Activated T-cell treated with anti-CD3 and anti-CD28 coated beads, Interleukin-2, amount 50 U/mL, for 72 hours (primary cell): ENCODE data around the gene PHF8. TPM values are rescaled to one million over a fixed set of nuclear protein-coding genes. Genes with fewer than 3 reads are reported as not detected.

ENCODE experiments used
- ATAC-seq, 2 donors: fragments of 150-1000 bp; cut with Tn5 transposase; replicated peaks in 1 of 2; 2 replicates each; pipeline ENCODE4 v1.10.0; 2021; ENCODE audit warnings: moderate library complexity in 2 of 2, mild to moderate bottlenecking in 1 of 2
- DNase-seq, 2 donors: peaks; one replicate each; pipeline ENCODE4 v3.0.0; 2021 to 2022; ENCODE audit warnings: mixed read lengths in 1 of 2
- H3K27ac Mint-ChIP-seq: one replicate; pipeline ENCODE4 v1.8.0; 2022; ENCODE audit warnings: mild to moderate bottlenecking, moderate library complexity, mixed read lengths
- H3K27me3 Mint-ChIP-seq: one replicate; pipeline ENCODE4 v1.8.0; 2022; ENCODE audit warnings: low read depth, mixed read lengths
- H3K36me3 Mint-ChIP-seq, 2 donors: one replicate each; pipeline ENCODE4 v1.8.0; 2022; ENCODE audit warnings: mixed read lengths in 2 of 2, mild to moderate bottlenecking in 1 of 2; ENCODE audit not compliant: insufficient read depth in 2 of 2
- H3K4me1 Mint-ChIP-seq: one replicate; pipeline ENCODE4 v1.8.0; 2022; ENCODE audit warnings: low read depth, mixed read lengths
- H3K4me3 Mint-ChIP-seq, 2 donors: one replicate each; pipeline ENCODE4 v1.8.0; 2022; ENCODE audit warnings: mild to moderate bottlenecking in 2 of 2, mixed read lengths in 2 of 2, moderate library complexity in 2 of 2
- H3K9me3 Mint-ChIP-seq, 2 donors: one replicate each; pipeline ENCODE4 v1.8.0; 2022; ENCODE audit warnings: mixed read lengths in 2 of 2
- total RNA-seq, 2 donors: library from RNA; stranded (reverse); gene quantifications; one replicate each; pipeline ENCODE4 v1.2.3, GENCODE V29; 2022

The PHF8 gene
- total RNA-seq: 10 to 100 TPM; 53.6 to 59.7 TPM

GRCh38 chrX:54044126-54044876 lies at the start of gene PHF8:
TSS of gene PHF8 (minus strand) at chrX:54044473. CDS start at chrX:54042728, 1,745 bp downstream.
- Mint-ChIP-seq H3K36me3 (peaks cover 6 to 9% of the 10 kb centered on the region in 2 donors), H3K9me3 (no peaks in the 10 kb centered on the region), H3K27ac (peak within 1 kb of the TSS; percentile 97), H3K4me3 (peak within 1 kb of the TSS; percentile 86 to 99), H3K27me3 (no peaks in the 10 kb centered on the region), H3K4me1 (peaks cover 21% of the 10 kb centered on the region)
- DNase-seq (peak; percentile 95), ATAC-seq (peak; percentile 87 to 88)

- Mint-ChIP-seq H3K4me3 (no peak overlapping the region), H3K9me3 (no peaks in the 10 kb centered on the region), H3K27me3 (peaks cover 8% of the 10 kb centered on the region), H3K27ac (no peak overlapping the region), H3K4me1 (no peaks in the 10 kb centered on the region), H3K36me3 (no peaks in the 10 kb centered on the region)
- DNase-seq: no peak
- ATAC-seq: no peak
These were observed 49.3 kb upstream of the PHF8 start for GRCh38 chrX:54093571-54093970.

GRCh38 chrX:54093159-54093558 lies 48.9 kb upstream of the PHF8 start:
- no peak for DNase-seq
- Mint-ChIP-seq H3K9me3 (no peaks in the 10 kb centered on the region), H3K27me3 (peaks cover 8% of the 10 kb centered on the region), H3K36me3 (no peaks in the 10 kb centered on the region), H3K4me1 (no peaks in the 10 kb centered on the region), H3K4me3 (no peak overlapping the region), H3K27ac (no peak overlapping the region)
- no peak for ATAC-seq

GRCh38 chrX:54090880-54091279 lies 46.6 kb upstream of the PHF8 start:
- no peaks in the 10 kb centered on the region for H3K9me3 Mint-ChIP-seq
- peaks cover 8% of the 10 kb centered on the region for H3K27me3 Mint-ChIP-seq
- no peaks in the 10 kb centered on the region for H3K4me1 Mint-ChIP-seq
- ATAC-seq (no peak), DNase-seq (no peak)
- no peak overlapping the region for H3K4me3 Mint-ChIP-seq
- no peaks in the 10 kb centered on the region for H3K36me3 Mint-ChIP-seq
- H3K27ac Mint-ChIP-seq: no peak overlapping the region

DNA sequence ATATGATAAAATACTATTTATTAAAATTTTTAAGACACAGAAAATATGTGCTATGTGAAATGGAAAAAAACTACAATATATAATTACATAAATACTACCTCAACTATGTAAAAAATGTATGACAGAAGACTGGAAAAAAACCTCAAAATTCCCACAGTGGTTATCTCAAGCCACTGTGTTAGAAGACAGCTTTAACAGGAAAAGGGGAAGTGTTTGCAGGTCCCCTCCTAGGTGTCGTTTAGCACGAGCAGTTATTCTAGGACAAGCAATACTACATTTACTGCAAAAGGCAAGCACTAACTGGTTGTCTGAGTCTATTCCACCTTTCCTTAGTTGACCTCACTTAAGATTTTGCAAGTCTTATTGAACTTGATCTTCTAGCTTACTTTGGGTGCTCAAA lies 44.9 kb upstream of the PHF8 start:
- Mint-ChIP-seq H3K4me3 (no peak overlapping the region), H3K4me1 (no peaks in the 10 kb centered on the region), H3K27ac (no peak overlapping the region), H3K9me3 (no peaks in the 10 kb centered on the region), H3K27me3 (peaks cover 8% of the 10 kb centered on the region), H3K36me3 (no peaks in the 10 kb centered on the region)
- DNase-seq (no peak), ATAC-seq (no peak)

DNA sequence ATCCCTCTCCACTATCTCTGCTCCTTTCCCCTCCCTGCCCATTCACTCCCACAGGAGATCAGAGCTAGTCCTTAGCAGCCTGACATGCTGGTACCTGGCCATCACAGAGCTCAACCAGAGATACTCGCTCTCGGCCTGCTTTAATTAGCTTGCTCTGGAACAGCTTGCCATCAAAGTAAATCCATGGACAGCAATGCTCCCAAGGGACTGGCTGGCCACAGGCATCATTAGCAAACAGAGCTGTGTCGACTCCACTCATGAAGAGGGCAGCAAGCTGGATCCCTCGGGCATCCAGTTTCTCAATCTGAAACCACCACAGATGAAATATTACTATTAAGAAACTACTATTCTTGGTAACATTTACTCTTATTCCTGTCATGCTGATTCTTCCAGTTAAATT lies 43.4 kb upstream of the PHF8 start:
- ATAC-seq: no peak
- Mint-ChIP-seq H3K36me3 (no peaks in the 10 kb centered on the region), H3K27me3 (peaks cover 8% of the 10 kb centered on the region), H3K4me3 (no peak overlapping the region), H3K27ac (no peak overlapping the region), H3K4me1 (no peaks in the 10 kb centered on the region), H3K9me3 (no peaks in the 10 kb centered on the region)
- no peak for DNase-seq

DNA sequence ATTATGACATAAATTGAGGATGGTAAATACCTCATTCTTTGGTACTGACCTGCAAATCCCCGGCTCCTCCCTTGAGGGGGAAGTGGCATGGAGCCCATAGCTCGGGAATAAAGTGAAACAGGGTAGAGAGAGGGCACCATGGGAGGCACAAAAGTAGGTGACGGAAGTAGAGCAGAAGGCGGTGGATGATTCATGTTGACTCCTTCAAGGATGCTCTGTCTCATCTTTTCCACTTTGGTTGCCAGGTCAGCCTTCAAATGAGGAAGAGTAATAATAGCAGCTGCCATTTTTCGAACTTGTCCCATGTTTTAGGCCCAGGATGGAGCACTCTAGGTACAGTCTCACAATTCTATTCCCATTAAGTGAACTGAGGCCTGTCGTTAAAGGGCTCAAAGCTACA lies 41.4 kb upstream of the PHF8 start:
- Mint-ChIP-seq H3K9me3 (no peaks in the 10 kb centered on the region), H3K4me3 (no peak overlapping the region), H3K36me3 (no peaks in the 10 kb centered on the region), H3K27me3 (no peaks in the 10 kb centered on the region), H3K27ac (peak overlapping the region; percentile 79), H3K4me1 (no peaks in the 10 kb centered on the region)
- DNase-seq: no peak
- ATAC-seq: no peak

DNA sequence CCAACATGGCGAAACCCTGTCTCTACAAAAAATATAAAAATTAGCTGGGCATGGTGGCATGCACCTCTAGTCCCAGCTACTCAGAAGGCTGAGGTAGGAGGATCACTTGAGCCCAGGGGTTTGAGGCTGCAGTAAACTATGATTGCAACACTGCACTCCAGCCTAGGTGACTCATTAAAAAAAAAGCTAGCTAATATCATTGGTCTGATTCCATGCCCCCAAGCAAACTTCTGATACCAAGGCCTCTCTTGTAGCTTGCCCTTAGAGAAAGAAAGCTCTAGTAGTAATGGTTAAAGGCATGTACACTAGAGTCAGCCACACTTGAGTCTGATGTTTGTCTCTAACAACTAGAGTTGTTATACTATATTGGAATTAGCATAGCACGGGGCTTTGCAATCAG lies 32.6 kb upstream of the PHF8 start:
- DNase-seq (no peak), ATAC-seq (no peak)
- Mint-ChIP-seq H3K27me3 (no peaks in the 10 kb centered on the region), H3K4me3 (no peak overlapping the region), H3K36me3 (no peaks in the 10 kb centered on the region), H3K27ac (no peak overlapping the region), H3K4me1 (no peaks in the 10 kb centered on the region), H3K9me3 (no peaks in the 10 kb centered on the region)

- H3K4me1 Mint-ChIP-seq: no peaks in the 10 kb centered on the region
- H3K36me3 Mint-ChIP-seq: no peaks in the 10 kb centered on the region
- ATAC-seq: no peak
- H3K4me3 Mint-ChIP-seq: no peak overlapping the region
- no peak for DNase-seq
- H3K9me3 Mint-ChIP-seq: no peaks in the 10 kb centered on the region
- H3K27ac Mint-ChIP-seq: no peak overlapping the region
- no peaks in the 10 kb centered on the region for H3K27me3 Mint-ChIP-seq
These were observed 30.6 kb upstream of the PHF8 start for GRCh38 chrX:54074826-54075225.

- no peak overlapping the region for H3K4me3 Mint-ChIP-seq
- no peak overlapping the region for H3K27ac Mint-ChIP-seq
- no peak for ATAC-seq
- no peaks in the 10 kb centered on the region for H3K9me3 Mint-ChIP-seq
- peaks cover 13% of the 10 kb centered on the region for H3K27me3 Mint-ChIP-seq
- DNase-seq: no peak
- no peaks in the 10 kb centered on the region for H3K4me1 Mint-ChIP-seq
- no peaks in the 10 kb centered on the region for H3K36me3 Mint-ChIP-seq
These were observed 23.5 kb upstream of the PHF8 start for GRCh38 chrX:54067766-54068165.

- no peak for DNase-seq
- no peaks in the 10 kb centered on the region for H3K36me3 Mint-ChIP-seq
- no peaks in the 10 kb centered on the region for H3K4me1 Mint-ChIP-seq
- no peak for ATAC-seq
- no peaks in the 10 kb centered on the region for H3K9me3 Mint-ChIP-seq
- H3K27ac Mint-ChIP-seq: no peak overlapping the region
- H3K27me3 Mint-ChIP-seq: peaks cover 13% of the 10 kb centered on the region
- H3K4me3 Mint-ChIP-seq: no peak overlapping the region
These were observed 22.6 kb upstream of the PHF8 start for GRCh38 chrX:54066841-54067240.

DNA sequence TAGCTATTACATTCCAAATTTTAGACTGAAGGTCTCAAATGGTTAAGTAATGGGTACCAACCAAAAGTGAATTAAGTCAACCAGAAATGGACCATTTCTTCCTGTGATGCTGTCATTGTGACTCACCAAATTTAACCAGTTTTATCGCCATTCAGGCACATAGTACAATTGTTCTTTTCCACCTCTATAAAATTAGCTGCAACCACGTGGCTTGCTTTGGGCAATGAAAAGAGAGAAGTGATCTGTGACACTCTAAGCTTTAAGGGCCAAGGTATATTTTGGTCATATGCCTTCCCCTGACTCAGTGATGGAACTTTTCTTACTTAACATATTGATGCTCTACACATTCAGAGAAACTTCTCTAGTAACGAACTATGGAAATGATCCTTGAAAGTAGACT lies 20.3 kb upstream of the PHF8 start:
- no peaks in the 10 kb centered on the region for H3K36me3 Mint-ChIP-seq
- no peaks in the 10 kb centered on the region for H3K9me3 Mint-ChIP-seq
- no peak overlapping the region for H3K27ac Mint-ChIP-seq
- peaks cover 13% of the 10 kb centered on the region for H3K27me3 Mint-ChIP-seq
- H3K4me3 Mint-ChIP-seq: no peak overlapping the region
- DNase-seq: no peak
- H3K4me1 Mint-ChIP-seq: no peaks in the 10 kb centered on the region
- ATAC-seq: no peak

DNA sequence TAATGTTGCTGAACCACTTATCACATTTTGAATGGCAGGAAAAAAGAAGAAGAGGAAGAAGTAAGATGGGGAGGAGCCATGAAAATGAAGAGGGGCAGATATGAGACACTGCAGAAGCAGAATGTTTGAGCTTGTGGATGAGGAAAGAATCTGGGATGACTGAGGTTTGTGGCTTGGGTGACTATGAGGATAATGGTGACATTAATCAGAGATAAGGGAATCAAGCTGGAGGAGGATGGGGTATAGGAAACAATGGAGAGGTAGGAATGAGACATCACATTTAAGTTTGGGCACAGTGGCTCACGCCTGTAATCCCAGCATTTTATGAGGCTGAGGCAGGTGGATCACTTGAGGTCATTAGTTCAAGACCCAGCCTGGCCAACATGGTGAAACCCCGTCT lies 19.1 kb upstream of the PHF8 start:
- Mint-ChIP-seq H3K4me3 (no peak overlapping the region), H3K9me3 (no peaks in the 10 kb centered on the region), H3K36me3 (no peaks in the 10 kb centered on the region), H3K4me1 (no peaks in the 10 kb centered on the region), H3K27ac (no peak overlapping the region), H3K27me3 (peaks cover 13% of the 10 kb centered on the region)
- ATAC-seq (no peak), DNase-seq (no peak)

- Mint-ChIP-seq H3K9me3 (no peaks in the 10 kb centered on the region), H3K4me3 (no peak overlapping the region), H3K27ac (no peak overlapping the region), H3K36me3 (no peaks in the 10 kb centered on the region), H3K4me1 (peaks cover 8% of the 10 kb centered on the region), H3K27me3 (peaks cover 5% of the 10 kb centered on the region)
- DNase-seq (no peak), ATAC-seq (no peak)
These were observed 5.5 kb upstream of the PHF8 start for GRCh38 chrX:54049801-54050200.
